Forelimb muscle (tissue), 1 donor: ENCODE results near the gene MCTP1. TPM values are rescaled to one million over a fixed set of nuclear protein-coding genes. Genes with fewer than 3 reads are reported as not detected.

Experiments used
- polyA plus RNA-seq: library from polyadenylated mRNA; unstranded; fragments of 120-200 nt; gene quantifications from one replicate; pipeline ENCODE4 v1.2.1, GENCODE V29; 2013; ENCODE audit not compliant: insufficient read length

MCTP1 gene
- polyA plus RNA-seq, 1 donor: 7.2 TPM

Other genes starting within 250 kb of the MCTP1 start
- gene FAM81B, start 106.3 kb upstream of the MCTP1 start, polyA plus RNA-seq: 3.8 TPM